GM12875 (cell line): ENCODE measurements around the gene THSD4.

ENCODE experiments used
- H3K4me3 ChIP-seq: one replicate; pipeline ENCODE4 v1.5.1; 2011; ENCODE audit warnings: low read depth, low read length, control low read depth
- CTCF ChIP-seq: IDR thresholded peaks from 2 replicates; pipeline ENCODE4 v1.5.1; 2011; ENCODE audit warnings: low read depth, mild to moderate bottlenecking, control low read depth, inconsistent platforms, low read length, moderate library complexity, borderline replicate concordance; ENCODE audit not compliant: insufficient read depth

THSD4 gene

GRCh38 chr15:71249986-71250385, 134.7 kb downstream of the THSD4 start:
- no peak overlapping the region for H3K4me3 ChIP-seq
- TF ChIP-seq CTCF = no peak

GRCh38 chr15:71250936-71251583, 135.8 kb downstream of the THSD4 start:
- H3K4me3 ChIP-seq = no peak overlapping the region
- no peak for TF ChIP-seq CTCF

GRCh38 chr15:71251584-71252043, 136.3 kb downstream of the THSD4 start:
- H3K4me3 ChIP-seq = no peak overlapping the region
- TF ChIP-seq CTCF = no peak

GRCh38 chr15:71252044-71252739, 136.9 kb downstream of the THSD4 start:
- TF ChIP-seq CTCF = no peak
- H3K4me3 ChIP-seq = no peak overlapping the region

GRCh38 chr15:71252740-71253047, 137.4 kb downstream of the THSD4 start:
- H3K4me3 ChIP-seq = no peak overlapping the region
- no peak for TF ChIP-seq CTCF

- H3K4me3 ChIP-seq = no peak overlapping the region
- TF ChIP-seq CTCF = no peak
Measured at GRCh38 chr15:71254491-71254890, 139.2 kb downstream of the THSD4 start.

- TF ChIP-seq CTCF = no peak
- no peak overlapping the region for H3K4me3 ChIP-seq
Measured at GRCh38 chr15:71256934-71257664, 141.8 kb downstream of the THSD4 start.
